ENCODE results near the gene PTPRCAP.
A peak's percentile ranks its signal among the peaks of the same experiment; 100 is the strongest.

DNA sequence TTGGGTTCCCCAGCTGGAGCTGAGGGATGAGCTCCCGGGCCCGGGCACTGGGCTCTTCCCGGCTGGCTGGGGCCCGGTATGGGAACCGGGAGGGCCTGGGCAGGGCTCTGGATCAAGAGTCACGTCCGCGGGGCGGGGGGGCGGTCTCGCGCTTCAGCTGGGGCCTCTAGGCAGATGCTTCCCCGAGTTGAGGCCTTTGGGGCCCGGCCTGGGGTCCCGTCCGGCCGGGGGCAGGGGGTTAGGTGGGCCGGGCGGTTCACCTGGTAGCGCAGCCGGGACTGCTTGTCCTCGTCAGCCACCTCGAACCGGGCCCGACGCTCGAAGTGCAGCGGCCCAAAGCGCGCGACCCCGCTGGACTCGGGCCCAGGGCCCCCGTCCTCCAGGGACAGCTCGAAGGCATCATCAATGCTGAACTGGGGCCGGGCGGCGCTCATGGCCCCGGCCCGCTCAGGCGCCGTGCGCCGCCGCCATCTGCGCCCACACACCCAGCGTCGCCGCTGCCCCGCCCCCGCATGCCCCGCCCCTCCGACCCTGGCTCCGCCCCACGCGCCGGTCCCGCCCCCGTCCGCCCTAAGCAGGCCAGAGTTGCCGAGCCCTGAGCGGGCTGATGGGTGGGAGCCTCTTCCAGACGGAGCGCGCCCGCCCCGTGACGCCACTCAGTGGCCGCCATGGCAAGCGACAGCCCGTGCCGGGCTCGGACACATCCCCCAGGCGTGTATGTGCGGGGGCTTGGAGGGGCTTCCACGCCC is 31.5 kb upstream of the PTPRCAP start, which contains the start of gene TMEM134:
- TF ChIP-seq, protein P1, sequence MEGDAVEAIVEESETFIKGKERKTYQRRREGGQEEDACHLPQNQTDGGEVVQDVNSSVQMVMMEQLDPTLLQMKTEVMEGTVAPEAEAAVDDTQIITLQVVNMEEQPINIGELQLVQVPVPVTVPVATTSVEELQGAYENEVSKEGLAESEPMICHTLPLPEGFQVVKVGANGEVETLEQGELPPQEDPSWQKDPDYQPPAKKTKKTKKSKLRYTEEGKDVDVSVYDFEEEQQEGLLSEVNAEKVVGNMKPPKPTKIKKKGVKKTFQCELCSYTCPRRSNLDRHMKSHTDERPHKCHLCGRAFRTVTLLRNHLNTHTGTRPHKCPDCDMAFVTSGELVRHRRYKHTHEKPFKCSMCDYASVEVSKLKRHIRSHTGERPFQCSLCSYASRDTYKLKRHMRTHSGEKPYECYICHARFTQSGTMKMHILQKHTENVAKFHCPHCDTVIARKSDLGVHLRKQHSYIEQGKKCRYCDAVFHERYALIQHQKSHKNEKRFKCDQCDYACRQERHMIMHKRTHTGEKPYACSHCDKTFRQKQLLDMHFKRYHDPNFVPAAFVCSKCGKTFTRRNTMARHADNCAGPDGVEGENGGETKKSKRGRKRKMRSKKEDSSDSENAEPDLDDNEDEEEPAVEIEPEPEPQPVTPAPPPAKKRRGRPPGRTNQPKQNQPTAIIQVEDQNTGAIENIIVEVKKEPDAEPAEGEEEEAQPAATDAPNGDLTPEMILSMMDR (optimal IDR thresholded peaks at IDR 0.05 in 1 of 3, IDR thresholded peaks at IDR 0.05 in 1 of 3, conservative IDR thresholded peaks at IDR 0.05 in 1 of 3; ENCODE audit: extremely low read depth in 1 of 3, insufficient read depth in 2 of 3, low read length in 3 of 3) = peak in 2 of 3 experiments; percentile 57 to 73
- TF ChIP-seq EZH2 (IDR thresholded peaks at IDR 0.05; ENCODE audit: low read length) = no peak

Measured in keratinocyte (primary cell).